A673 (cell line): ENCODE results near the gene CFAP65. TPM values are rescaled to one million over a fixed set of nuclear protein-coding genes. Genes with fewer than 3 reads are reported as not detected.

ENCODE experiments used
- BruUV-seq: library from RNA; stranded (reverse); fragments of 400-500 nt; replicated peaks from 2 replicates; lab custom pipeline; 2021; lab: Mats Ljungman, UMichigan
- CTCF ChIA-PET: fragments of 300-600 bp; sonication (Branson Sonifier 250); formaldehyde crosslinking; loops from one replicate; lab custom pipeline; 2022; ENCODE audit warnings: antibody characterized with exemption; lab: Charles Lee
- POLR2A ChIA-PET: fragments of 300-600 bp; sonication (Branson Sonifier 250); formaldehyde crosslinking; loops from one replicate; lab custom pipeline; 2022; ENCODE audit warnings: antibody characterized with exemption; ENCODE audit not compliant: low non-redundant PET; lab: Charles Lee
- DNase-seq: peaks from one replicate; pipeline ENCODE4 v3.0.0-alpha.2; 2015; ENCODE audit warnings: low spot score
- H3K27ac ChIP-seq: fragments of 200-600 bp; sonication (generic); 2 replicates; pipeline ENCODE4 v1.5.1; 2016; ENCODE audit warnings: mixed run types, low read depth, mild to moderate bottlenecking, mixed read lengths, antibody characterized with exemption, low read length; ENCODE audit not compliant: poor library complexity, severe bottlenecking
- H3K27me3 ChIP-seq: fragments of 200-600 bp; sonication (generic); replicated peaks from 2 replicates; pipeline ENCODE4 v1.6.1; 2017; ENCODE audit warnings: mixed run types, low read depth, mild to moderate bottlenecking, mixed read lengths, antibody characterized with exemption, low read length; ENCODE audit not compliant: insufficient read depth, poor library complexity
- H3K36me3 ChIP-seq: fragments of 200-600 bp; sonication (generic); 2 replicates; pipeline ENCODE4 v1.6.1; 2016; ENCODE audit warnings: mixed run types, mild to moderate bottlenecking, mixed read lengths, antibody characterized with exemption, low read length; ENCODE audit not compliant: insufficient read depth, poor library complexity, severe bottlenecking
- H3K4me1 ChIP-seq: fragments of 200-600 bp; sonication (generic); 2 replicates; pipeline ENCODE4 v1.6.1; 2017; ENCODE audit warnings: mixed run types, mild to moderate bottlenecking, mixed read lengths, antibody characterized with exemption, low read length; ENCODE audit not compliant: insufficient read depth, poor library complexity, severe bottlenecking
- H3K4me3 ChIP-seq: fragments of 200-600 bp; sonication (generic); 2 replicates; pipeline ENCODE4 v1.5.1; 2016; ENCODE audit warnings: low read depth, mixed run types, mild to moderate bottlenecking, mixed read lengths, low read length; ENCODE audit not compliant: poor library complexity, severe bottlenecking
- H3K9me3 ChIP-seq: fragments of 200-600 bp; sonication (generic); 2 replicates; pipeline ENCODE4 v1.6.1; 2016; ENCODE audit warnings: mixed run types, low read depth, mild to moderate bottlenecking, mixed read lengths, antibody characterized with exemption, low read length; ENCODE audit not compliant: poor library complexity, severe bottlenecking
- CTCF ChIP-seq: fragments of 300-800, 200-600 bp; sonication (generic); conservative IDR thresholded peaks from 2 replicates; pipeline ENCODE4 v1.5.1; 2017; ENCODE audit warnings: low read depth, mild to moderate bottlenecking, antibody characterized with exemption, low read length, moderate library complexity, mixed read lengths
- EZH2 ChIP-seq: fragments of 200-600 bp; sonication (generic); IDR thresholded peaks from 2 replicates; pipeline ENCODE4 v1.6.1; 2017; ENCODE audit warnings: borderline replicate concordance, low read depth, mild to moderate bottlenecking, mixed read lengths, antibody characterized with exemption, low read length; ENCODE audit not compliant: poor library complexity, severe bottlenecking
- intact Hi-C: fragments of 100-400 bp; cut with micrococcal nuclease; formaldehyde crosslinking; loops from one replicate; pipeline ENCODE4 v1.10.0; 2022; ENCODE audit not compliant: unreplicated experiment
- total RNA-seq: library from RNA; stranded (reverse); gene quantifications from 2 replicates; pipeline ENCODE4 v1.2.3, GENCODE V29; 2021

The CFAP65 gene
- total RNA-seq, 1 experiment from 2014 or later: 0.13 TPM

DNA sequence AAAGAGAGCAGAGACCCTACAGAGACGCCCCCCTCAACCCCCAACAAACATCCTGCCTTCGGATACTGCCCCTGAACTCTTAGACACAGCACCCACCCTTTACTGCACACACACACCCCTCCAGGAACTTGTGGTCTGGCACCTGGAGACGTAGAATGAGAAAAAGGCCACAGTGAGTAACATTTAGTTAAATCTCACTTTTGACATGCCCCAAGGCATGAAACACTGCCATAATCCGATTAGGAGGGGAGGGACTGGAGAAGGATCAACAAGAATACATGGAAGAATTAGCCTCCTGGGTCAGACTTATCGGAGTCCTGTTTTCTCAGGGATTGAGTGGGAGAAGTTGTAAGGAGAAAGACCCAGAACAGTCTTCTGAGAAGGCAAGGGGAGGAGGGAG, 77.7 kb downstream of the CFAP65 start:
- Histone ChIP-seq H3K4me1 (peaks cover 24% of the 10 kb centered on the region), H3K9me3 (no peaks in the 10 kb centered on the region), H3K27ac (no peak overlapping the region), H3K4me3 (peak overlapping the region; percentile 28), H3K36me3 (no peaks in the 10 kb centered on the region), H3K27me3 (peaks cover 29% of the 10 kb centered on the region)
- TF ChIP-seq EZH2: no peak
- TF ChIP-seq CTCF: no peak
- intact Hi-C loops: no loop called here
- ChIA-PET CTCF (interaction anchor here (0.8 kb wide), 1 partner anchor 66 kb away, joined by 4 read pairs; no protein-coding TSS in a partner anchor), POLR2A (no interaction called here)
- DNase-seq: no peak
- no TSS peak for BruUV-seq

DNA sequence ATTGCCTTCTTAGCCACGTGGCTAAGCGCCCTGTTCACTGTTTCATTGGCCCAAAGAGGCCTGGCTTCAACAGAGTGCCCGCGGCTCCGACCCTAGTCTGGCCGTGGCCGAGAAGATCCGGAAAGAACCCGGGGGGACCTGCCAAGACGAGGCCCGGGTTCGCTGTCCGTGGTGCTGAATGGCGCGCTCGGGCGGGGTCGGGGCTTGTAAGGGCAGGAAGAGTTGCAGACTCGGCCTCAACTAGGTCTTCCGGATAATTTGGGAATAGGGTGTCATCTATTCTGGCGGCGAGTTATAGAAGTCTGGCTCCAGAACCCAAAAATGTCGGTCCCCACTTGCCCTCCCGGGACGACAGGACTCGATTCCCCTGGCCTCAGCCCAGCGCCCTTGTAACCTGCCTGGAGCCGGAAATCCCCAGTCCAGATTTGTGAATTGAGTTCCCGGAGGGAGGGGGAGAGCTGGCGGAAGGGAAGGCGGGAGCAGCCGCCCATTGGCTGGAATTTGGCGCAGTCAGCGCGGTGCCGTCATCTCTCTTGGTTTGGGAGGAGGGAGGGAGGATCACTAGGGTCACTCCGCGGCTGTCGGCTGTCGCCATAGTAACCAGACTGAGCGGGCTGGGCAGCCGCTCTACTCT, 78.3 kb downstream of the CFAP65 start:
- H3K27me3 ChIP-seq: peaks cover 29% of the 10 kb centered on the region
- ChIA-PET CTCF (interaction anchor here (0.8 kb wide), 1 partner anchor 67 kb away, joined by 4 read pairs; no protein-coding TSS in a partner anchor), POLR2A (no interaction called here)
- H3K27ac ChIP-seq: no peak overlapping the region
- BruUV-seq: no TSS peak
- H3K4me3 ChIP-seq: peak overlapping the region; percentile 28
- peaks cover 24% of the 10 kb centered on the region for H3K4me1 ChIP-seq
- TF ChIP-seq CTCF (no peak), EZH2 (no peak)
- H3K9me3 ChIP-seq: no peaks in the 10 kb centered on the region
- DNase-seq: peak; percentile 74
- no peaks in the 10 kb centered on the region for H3K36me3 ChIP-seq
- intact Hi-C loops: no loop called here

DNA sequence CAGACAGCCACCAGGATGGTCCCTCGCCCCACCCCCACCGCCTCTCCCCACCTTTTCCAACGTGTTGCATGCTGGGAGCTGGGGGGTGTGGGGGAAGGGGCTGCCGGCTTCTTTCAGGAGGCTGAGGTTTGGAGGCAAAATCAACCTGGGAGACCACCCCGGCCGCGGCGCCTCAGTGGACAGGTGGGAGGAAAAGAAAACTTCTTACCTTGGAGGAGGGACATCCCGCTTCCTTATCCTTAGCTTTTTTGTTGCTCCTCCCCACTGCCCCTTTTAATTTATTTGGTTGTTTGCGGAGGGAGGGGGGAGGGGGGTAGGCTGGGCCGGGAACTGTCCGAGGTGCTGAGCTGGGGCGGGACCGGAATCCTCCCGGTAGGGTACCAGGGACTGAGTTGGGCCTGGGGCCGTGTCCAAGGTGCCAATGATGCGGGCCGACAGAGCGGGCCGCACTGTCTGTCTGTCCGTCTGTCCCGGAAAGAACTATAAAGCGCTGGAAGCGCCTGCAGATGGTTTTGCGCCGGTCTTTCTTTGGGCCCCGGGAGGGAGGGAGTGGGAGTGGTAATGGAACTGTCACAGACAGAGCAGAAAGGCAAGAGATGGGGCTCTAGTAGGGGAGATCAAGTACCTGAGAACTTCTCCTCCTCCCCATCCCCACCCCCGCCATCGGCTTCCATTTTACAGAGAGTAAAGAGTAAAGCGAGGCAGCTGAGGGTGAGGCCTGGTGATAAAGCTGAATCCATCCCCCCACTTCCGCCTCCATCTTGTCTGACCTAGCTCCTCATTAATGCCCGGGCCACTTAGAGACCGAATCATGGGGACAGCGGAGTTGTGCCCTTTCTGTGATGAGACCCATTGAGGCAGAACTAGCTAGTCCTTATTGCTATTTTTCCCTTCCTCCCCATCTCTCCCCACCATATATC, 79.4 kb downstream of the CFAP65 start:
- intact Hi-C loops: no loop called here
- no peak for DNase-seq
- ChIA-PET POLR2A (no interaction called here), CTCF (interaction anchor here (0.7 kb wide), 1 partner anchor 120 kb away, joined by 3 read pairs; no protein-coding TSS in a partner anchor)
- Histone ChIP-seq H3K27me3 (peaks cover 29% of the 10 kb centered on the region), H3K27ac (no peak overlapping the region), H3K4me1 (peaks cover 24% of the 10 kb centered on the region), H3K9me3 (no peaks in the 10 kb centered on the region), H3K36me3 (no peaks in the 10 kb centered on the region), H3K4me3 (no peak overlapping the region)
- no TSS peak for BruUV-seq
- TF ChIP-seq EZH2 (no peak), CTCF (no peak)
